ENCODE measurements around the gene MNAT1.
"Not testable (repeated sequence)": the region's sequence is repeated elsewhere in the genome, so short reads cannot be mapped to it uniquely, and the experiment has no call there.

The MNAT1 gene

GRCh38 chr14:60807247-60807646 lies 72.7 kb downstream of the MNAT1 start:
- DNase-seq: no peak

- no peak for DNase-seq
Observed at GRCh38 chr14:60807971-60808370, 73.4 kb downstream of the MNAT1 start.

GRCh38 chr14:60812987-60813386 lies 78.4 kb downstream of the MNAT1 start:
- no peak for DNase-seq

- no peak for DNase-seq
Observed at GRCh38 chr14:60815371-60815770, 80.8 kb downstream of the MNAT1 start.

- no peak for DNase-seq
Observed at GRCh38 chr14:60817113-60817512, 82.6 kb downstream of the MNAT1 start.

GRCh38 chr14:60819575-60819974 lies 85.0 kb downstream of the MNAT1 start:
- no peak for DNase-seq

GRCh38 chr14:60838601-60839000 lies 104.0 kb downstream of the MNAT1 start:
- no peak for DNase-seq

- no peak for DNase-seq
Observed at GRCh38 chr14:60839057-60839456, 104.5 kb downstream of the MNAT1 start.

- no peak for DNase-seq
Observed at GRCh38 chr14:60839657-60840056, 105.1 kb downstream of the MNAT1 start.

- no peak for DNase-seq
Observed at GRCh38 chr14:60840313-60840712, 105.8 kb downstream of the MNAT1 start.

GRCh38 chr14:60845523-60845922 lies 111.0 kb downstream of the MNAT1 start:
- DNase-seq: no peak

GRCh38 chr14:60848066-60848465 lies 113.5 kb downstream of the MNAT1 start:
- DNase-seq: no peak

GRCh38 chr14:60851692-60852091 lies 117.1 kb downstream of the MNAT1 start:
- not testable (repeated sequence) for DNase-seq

- DNase-seq: no peak
Observed at GRCh38 chr14:60856111-60856510, 121.5 kb downstream of the MNAT1 start.

- DNase-seq: no peak
Observed at GRCh38 chr14:60859525-60859924, 125.0 kb downstream of the MNAT1 start.

GRCh38 chr14:60861545-60862140 lies 127.1 kb downstream of the MNAT1 start:
- DNase-seq: no peak

- peak; percentile 41 for DNase-seq
Observed at GRCh38 chr14:60862283-60862682, 127.7 kb downstream of the MNAT1 start.

- no peak for DNase-seq
Observed at GRCh38 chr14:60863249-60863648, 128.7 kb downstream of the MNAT1 start.

GRCh38 chr14:60865378-60866127 lies 131.0 kb downstream of the MNAT1 start:
- DNase-seq: no peak

GRCh38 chr14:60867503-60868172 lies 133.1 kb downstream of the MNAT1 start:
- DNase-seq: no peak

GRCh38 chr14:60878121-60878520 lies 143.6 kb downstream of the MNAT1 start:
- no peak for DNase-seq

GRCh38 chr14:60878536-60878935 lies 144.0 kb downstream of the MNAT1 start:
- DNase-seq: no peak

GRCh38 chr14:60882219-60882618 lies 147.7 kb downstream of the MNAT1 start:
- DNase-seq: no peak

GRCh38 chr14:60884134-60884533 lies 149.6 kb downstream of the MNAT1 start:
- DNase-seq: no peak

Measured in NCI-H1105 (cell line).